Activated CD4-positive, alpha-beta memory T cell treated with anti-CD3 and anti-CD28 coated beads, Interleukin-2, amount 10 ng/mL, durations not matched to agents 7 days and 5 days (primary cell): ENCODE data around the gene TCEAL4. TPM values are rescaled to one million over a fixed set of nuclear protein-coding genes. Genes with fewer than 3 reads are reported as not detected.

Source experiments
- CTCF ChIA-PET: fragments of 350-600 bp; sonication (Branson Sonifier 250); formaldehyde crosslinking; loops from one replicate; lab custom pipeline; 2021; ENCODE audit warnings: antibody characterized with exemption, inconsistent platforms; lab: Charles Lee
- POLR2A ChIA-PET: fragments of 350-600 bp; sonication (Branson Sonifier 250); formaldehyde crosslinking; loops from one replicate; lab custom pipeline; 2021; ENCODE audit warnings: antibody characterized with exemption; lab: Charles Lee
- DNase-seq: peaks from one replicate; pipeline ENCODE4 v3.0.0-alpha.2; 2020
- H3K27ac Mint-ChIP-seq: one replicate; pipeline ENCODE4 v1.8.0; 2021; ENCODE audit warnings: mild to moderate bottlenecking, mixed read lengths
- H3K27me3 Mint-ChIP-seq: one replicate; pipeline ENCODE4 v1.8.0; 2021; ENCODE audit warnings: mixed read lengths
- H3K36me3 Mint-ChIP-seq: one replicate; pipeline ENCODE4 v1.8.0; 2021; ENCODE audit warnings: low read depth, mixed read lengths
- H3K4me1 Mint-ChIP-seq: one replicate; pipeline ENCODE4 v1.8.0; 2021; ENCODE audit warnings: mixed read lengths
- H3K4me3 Mint-ChIP-seq: one replicate; pipeline ENCODE4 v1.8.0; 2021; ENCODE audit warnings: mild to moderate bottlenecking, mixed read lengths
- H3K9me3 Mint-ChIP-seq: one replicate; pipeline ENCODE4 v1.8.0; 2021; ENCODE audit warnings: mixed read lengths
- total RNA-seq, 2 experiments: library from RNA; stranded (reverse); gene quantifications; one replicate each; pipeline ENCODE4 v1.2.3, GENCODE V29; 2021

TCEAL4 gene
- total RNA-seq, 2 experiments from 2014 or later = 3.4 to 4.7 TPM

DNA sequence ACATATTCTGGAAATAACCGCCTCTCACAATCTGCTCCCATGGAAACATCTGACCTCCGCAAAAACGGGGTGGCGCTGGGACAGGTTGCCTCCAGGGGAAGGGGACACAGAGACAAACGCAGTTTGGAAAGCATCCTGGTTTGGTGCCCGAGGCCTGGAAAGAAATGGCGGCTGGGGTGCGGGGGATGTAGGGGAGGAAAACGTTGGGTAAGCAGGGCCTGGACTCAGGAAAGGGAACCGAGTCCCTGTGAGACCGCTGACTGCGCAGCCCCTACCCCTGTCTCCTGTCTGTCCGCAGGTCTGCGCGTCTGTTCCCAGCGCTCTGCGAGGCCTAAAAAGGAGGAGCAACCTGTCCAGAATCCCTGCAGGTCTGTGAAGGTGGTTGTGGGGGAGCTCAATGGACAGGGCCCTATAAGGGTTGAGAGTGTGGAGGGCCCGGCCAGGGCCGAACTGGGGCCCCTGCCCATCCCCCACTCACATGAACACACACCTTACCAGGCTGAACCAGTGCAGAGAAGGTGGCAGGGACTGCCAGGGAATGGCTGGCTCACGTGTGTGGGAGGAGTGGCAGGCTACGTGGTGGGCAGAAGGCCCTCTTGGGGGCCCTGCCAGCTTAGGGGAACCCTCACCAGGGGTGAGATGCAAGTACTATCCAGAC is 23.1 kb downstream of the TCEAL4 start:
- peaks cover 10% of the 10 kb centered on the region for H3K27me3 Mint-ChIP-seq
- CTCF ChIA-PET = no interaction called here
- H3K9me3 Mint-ChIP-seq = no peaks in the 10 kb centered on the region
- POLR2A ChIA-PET = no interaction called here
- no peak for DNase-seq
- no peaks in the 10 kb centered on the region for H3K36me3 Mint-ChIP-seq
- H3K4me3 Mint-ChIP-seq = peak overlapping the region; percentile 66
- peaks cover 6% of the 10 kb centered on the region for H3K4me1 Mint-ChIP-seq
- H3K27ac Mint-ChIP-seq = no peak overlapping the region

DNA sequence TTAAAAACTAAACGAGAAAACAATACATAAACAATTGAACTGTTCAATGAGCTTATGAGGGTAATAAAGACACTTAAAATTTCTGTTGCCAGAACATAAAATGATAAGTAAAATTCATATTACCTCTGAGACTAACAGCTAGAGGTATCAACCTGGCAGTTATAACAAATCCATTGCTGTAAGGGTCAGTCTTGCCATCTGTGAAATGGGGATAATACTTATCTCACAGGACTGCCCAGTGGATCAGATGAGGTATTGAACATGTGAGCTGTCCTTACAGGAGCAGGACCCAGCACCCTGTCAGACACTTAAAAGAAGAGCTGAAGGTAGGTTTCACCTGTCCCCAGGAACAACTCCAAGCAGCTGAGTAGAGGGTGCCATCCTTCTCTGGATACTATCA is 25.0 kb downstream of the TCEAL4 start:
- ChIA-PET POLR2A (no interaction called here), CTCF (no interaction called here)
- no peak for DNase-seq
- H3K27me3 Mint-ChIP-seq = peaks cover 10% of the 10 kb centered on the region
- H3K36me3 Mint-ChIP-seq = no peaks in the 10 kb centered on the region
- H3K9me3 Mint-ChIP-seq = no peaks in the 10 kb centered on the region
- H3K27ac Mint-ChIP-seq = no peak overlapping the region
- H3K4me1 Mint-ChIP-seq = peaks cover 6% of the 10 kb centered on the region
- no peak overlapping the region for H3K4me3 Mint-ChIP-seq

DNA sequence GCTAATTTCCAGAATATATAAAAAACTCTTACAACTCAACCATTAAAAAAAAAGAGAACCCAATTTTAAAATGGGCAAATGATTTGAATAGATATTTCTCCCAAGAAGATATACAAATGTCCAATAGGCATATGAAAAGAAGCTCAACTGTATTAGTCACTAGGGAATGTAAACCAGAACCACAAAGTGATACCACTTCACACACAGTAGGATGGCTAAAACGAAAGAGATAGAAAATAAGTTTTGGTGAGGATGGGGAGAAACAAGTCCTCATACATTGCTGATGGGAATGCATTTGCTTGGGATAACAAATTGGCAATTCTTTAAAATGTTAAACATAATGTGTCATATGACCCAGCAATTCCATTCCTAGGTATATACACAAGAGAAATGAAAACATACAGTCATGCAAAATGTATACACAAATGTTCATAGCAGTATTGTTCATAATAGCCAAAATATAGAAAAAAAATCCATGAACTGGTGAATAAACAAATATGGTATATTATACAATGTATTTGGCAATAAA is 28.1 kb downstream of the TCEAL4 start:
- ChIA-PET CTCF (no interaction called here), POLR2A (no interaction called here)
- H3K27me3 Mint-ChIP-seq = no peaks in the 10 kb centered on the region
- no peak for DNase-seq
- no peaks in the 10 kb centered on the region for H3K9me3 Mint-ChIP-seq
- H3K27ac Mint-ChIP-seq = no peak overlapping the region
- no peaks in the 10 kb centered on the region for H3K36me3 Mint-ChIP-seq
- no peak overlapping the region for H3K4me3 Mint-ChIP-seq
- H3K4me1 Mint-ChIP-seq = no peaks in the 10 kb centered on the region

DNA sequence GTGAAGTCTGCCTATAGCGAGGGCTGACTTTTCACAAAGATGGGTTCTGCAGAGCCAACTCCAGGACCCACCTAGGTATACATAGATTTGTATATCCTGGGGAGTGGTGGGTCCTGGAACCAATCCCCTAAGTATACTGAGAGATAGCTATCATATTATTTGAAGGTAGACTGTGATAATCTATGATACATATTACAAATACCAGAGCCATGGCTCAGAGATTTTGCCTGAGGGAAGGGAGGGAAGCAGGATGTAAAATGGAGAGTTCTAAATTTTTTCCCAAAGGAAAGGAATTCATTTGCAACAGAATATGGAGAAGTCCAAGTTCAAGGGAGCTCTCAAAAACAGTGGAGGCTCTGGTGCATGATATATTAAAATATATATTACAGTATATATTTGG is 29.7 kb downstream of the TCEAL4 start:
- H3K27ac Mint-ChIP-seq = no peak overlapping the region
- ChIA-PET POLR2A (no interaction called here), CTCF (no interaction called here)
- no peak overlapping the region for H3K4me3 Mint-ChIP-seq
- H3K27me3 Mint-ChIP-seq = no peaks in the 10 kb centered on the region
- no peaks in the 10 kb centered on the region for H3K4me1 Mint-ChIP-seq
- H3K36me3 Mint-ChIP-seq = no peaks in the 10 kb centered on the region
- H3K9me3 Mint-ChIP-seq = no peaks in the 10 kb centered on the region
- DNase-seq = no peak

DNA sequence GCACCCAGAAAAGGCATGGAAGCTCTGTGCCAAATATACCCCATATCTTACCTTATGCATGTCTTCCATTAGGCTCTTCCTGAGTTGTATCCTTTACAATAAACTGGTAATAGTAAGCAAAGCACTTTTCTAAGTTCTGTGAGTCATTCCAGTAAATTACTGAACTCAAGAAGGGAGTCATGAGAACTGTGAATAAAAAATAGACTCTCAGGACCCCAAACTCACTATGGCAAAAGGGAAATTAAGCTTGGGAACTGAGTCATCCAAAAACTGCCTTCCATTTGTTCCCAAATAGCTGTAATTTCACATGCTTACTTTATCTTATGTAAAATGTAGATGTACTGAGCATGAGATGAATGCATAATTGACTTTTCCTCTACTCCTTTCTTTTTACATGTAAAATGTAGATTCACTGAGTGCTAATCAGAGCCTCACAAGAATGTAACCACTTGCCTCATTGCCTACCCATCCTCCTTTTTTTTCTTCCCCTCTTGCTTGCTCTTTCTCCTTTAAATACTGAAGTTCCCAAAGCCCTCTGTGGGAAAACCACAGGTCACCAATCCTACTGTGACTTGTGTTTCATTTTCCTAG is 30.6 kb downstream of the TCEAL4 start:
- Mint-ChIP-seq H3K36me3 (no peaks in the 10 kb centered on the region), H3K9me3 (no peaks in the 10 kb centered on the region)
- no peak for DNase-seq

DNA sequence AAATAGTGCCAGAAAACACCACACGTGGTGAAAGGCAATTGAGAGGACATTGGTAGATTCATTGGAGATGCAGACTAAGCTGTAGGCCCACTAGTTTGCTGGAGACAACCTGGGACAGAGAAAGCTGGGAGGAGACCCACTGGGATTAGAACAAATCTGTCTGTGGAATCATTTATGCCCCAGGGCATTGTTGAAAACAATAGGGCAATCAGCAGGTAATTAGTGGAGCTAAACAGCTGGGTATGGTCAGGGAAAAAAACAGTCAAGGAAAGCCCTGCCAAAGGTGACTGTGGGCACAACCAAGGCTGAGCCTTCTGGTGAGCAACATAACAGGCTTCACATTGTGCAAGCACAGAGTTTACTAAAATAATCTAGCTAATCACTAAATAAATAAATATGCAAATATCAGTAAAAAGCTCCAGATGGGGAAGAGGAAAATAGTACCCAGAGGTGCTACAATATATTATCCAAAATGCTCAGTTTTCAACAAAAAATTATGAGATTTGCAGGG is 31.4 kb downstream of the TCEAL4 start:
- CTCF ChIA-PET = no interaction called here
- no peaks in the 10 kb centered on the region for H3K9me3 Mint-ChIP-seq
- no peaks in the 10 kb centered on the region for H3K36me3 Mint-ChIP-seq
- H3K4me1 Mint-ChIP-seq = no peaks in the 10 kb centered on the region
- POLR2A ChIA-PET = no interaction called here
- H3K27me3 Mint-ChIP-seq = no peaks in the 10 kb centered on the region
- DNase-seq = no peak
- H3K4me3 Mint-ChIP-seq = no peak overlapping the region
- H3K27ac Mint-ChIP-seq = no peak overlapping the region

More for the DNA sequence above, 30.6 kb downstream of the TCEAL4 start:
- no peak overlapping the region for H3K27ac Mint-ChIP-seq
- POLR2A ChIA-PET = no interaction called here
- no peak overlapping the region for H3K4me3 Mint-ChIP-seq
- H3K4me1 Mint-ChIP-seq = no peaks in the 10 kb centered on the region
- CTCF ChIA-PET = no interaction called here
- no peaks in the 10 kb centered on the region for H3K27me3 Mint-ChIP-seq

DNA sequence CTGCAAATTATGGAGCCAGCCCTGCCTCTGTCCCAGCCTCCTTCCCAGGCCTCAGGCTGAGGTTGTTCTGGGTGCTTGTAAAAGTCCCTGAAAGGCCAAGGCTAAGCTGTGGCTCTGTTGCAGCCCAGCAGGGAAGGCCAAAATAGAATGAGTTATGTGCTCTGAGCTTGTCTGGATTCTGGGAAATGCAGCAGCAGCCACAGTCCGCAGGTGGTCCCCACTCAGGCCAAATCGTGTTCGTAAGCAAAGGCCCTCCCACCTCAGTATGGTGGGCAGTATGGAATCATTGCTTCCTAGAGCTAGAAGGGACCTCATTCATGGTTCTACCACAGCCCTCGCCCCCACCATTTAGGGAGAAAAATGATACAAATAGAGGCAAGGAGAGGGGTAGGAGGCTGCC is 38.8 kb downstream of the TCEAL4 start:
- Mint-ChIP-seq H3K36me3 (no peaks in the 10 kb centered on the region), H3K27me3 (no peaks in the 10 kb centered on the region), H3K9me3 (no peaks in the 10 kb centered on the region), H3K4me1 (peaks cover 10% of the 10 kb centered on the region), H3K27ac (no peak overlapping the region), H3K4me3 (no peak overlapping the region)
- CTCF ChIA-PET = no interaction called here
- POLR2A ChIA-PET = no interaction called here
- no peak for DNase-seq

DNA sequence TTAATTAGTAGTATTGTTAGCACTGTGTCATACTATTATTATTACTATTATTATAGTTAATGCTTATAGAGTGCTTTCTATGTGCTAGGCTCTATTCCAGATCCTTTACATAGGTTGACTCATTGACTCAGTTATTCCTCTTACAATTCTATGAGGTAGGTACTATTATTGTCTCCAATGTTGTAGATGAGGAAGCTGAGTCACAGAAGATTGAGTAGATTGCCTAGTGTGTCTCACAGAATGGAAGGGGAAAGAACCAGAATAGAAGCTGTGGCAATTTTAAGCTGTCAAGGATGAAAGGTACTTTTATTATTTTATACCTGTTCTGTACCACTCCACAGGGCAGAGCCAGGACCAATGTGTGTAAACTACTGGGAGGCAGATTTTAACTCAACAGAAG is 41.5 kb downstream of the TCEAL4 start:
- Mint-ChIP-seq H3K4me1 (peaks cover 18% of the 10 kb centered on the region), H3K27me3 (no peaks in the 10 kb centered on the region), H3K9me3 (no peaks in the 10 kb centered on the region), H3K27ac (no peak overlapping the region), H3K4me3 (no peak overlapping the region), H3K36me3 (no peaks in the 10 kb centered on the region)
- DNase-seq = no peak
- ChIA-PET POLR2A (no interaction called here), CTCF (no interaction called here)

DNA sequence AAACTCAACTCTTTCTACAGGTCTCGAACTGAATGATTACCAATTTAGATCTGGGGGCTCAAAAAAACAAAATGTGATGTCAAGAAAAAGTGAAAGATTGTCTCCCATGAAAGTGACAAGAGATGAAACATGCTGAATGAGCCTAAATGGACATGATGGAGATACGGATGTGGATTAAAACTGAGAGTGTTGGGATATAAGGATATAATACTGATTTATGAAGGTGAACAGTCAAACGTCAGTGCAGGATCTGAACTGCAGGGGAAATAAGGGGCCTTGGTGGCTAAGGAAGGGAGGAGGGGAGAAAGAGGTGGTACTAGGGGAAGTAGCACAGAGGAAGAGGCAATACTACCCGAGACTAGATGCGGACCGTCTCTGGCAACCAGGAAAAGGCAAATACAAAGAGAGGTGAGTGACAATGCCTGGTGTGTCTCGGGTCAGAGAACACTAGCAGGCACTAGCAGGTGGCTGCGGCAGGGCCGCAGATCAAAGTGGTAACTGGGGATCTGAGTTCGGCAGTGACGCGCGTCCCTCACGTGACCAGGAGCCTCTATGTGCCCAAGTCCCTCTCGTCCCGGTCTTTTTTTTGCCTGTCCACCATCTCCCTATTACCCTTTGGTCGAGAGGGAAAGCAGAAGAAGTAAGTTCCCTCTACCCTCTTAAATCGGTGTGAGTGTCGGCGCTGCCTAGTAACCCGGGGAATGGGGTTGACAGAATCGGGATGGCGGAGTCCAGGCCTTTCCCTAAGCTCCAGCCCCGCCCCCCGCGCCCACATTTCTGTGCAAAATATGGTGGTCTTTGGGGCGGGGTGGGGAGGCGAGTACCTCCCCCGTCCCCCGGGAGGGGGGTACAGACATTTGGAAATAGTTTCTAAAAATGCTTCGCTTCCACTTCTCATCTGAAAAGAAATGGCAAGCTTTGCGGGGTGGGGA is 43.3 kb downstream of the TCEAL4 start, which contains the start of gene TCEAL1:
TCEAL1 (plus strand) TSS at position 590 of the 932 bp plus-strand sequence. CDS start 942 bp downstream, outside the sequence.
- no peaks in the 10 kb centered on the region for H3K9me3 Mint-ChIP-seq
- peak; percentile 42 for DNase-seq
- ChIA-PET POLR2A (interaction anchor here (2.1 kb wide), 1 partner anchor 57 kb away, joined by 6 read pairs; no protein-coding TSS in a partner anchor), CTCF (no interaction called here)
- H3K4me1 Mint-ChIP-seq = peaks cover 18% of the 10 kb centered on the region
- H3K27ac Mint-ChIP-seq = peak within 1 kb of the TSS; percentile 31
- H3K4me3 Mint-ChIP-seq = peak within 1 kb of the TSS; percentile 80
- H3K36me3 Mint-ChIP-seq = no peaks in the 10 kb centered on the region
- H3K27me3 Mint-ChIP-seq = no peaks in the 10 kb centered on the region

DNA sequence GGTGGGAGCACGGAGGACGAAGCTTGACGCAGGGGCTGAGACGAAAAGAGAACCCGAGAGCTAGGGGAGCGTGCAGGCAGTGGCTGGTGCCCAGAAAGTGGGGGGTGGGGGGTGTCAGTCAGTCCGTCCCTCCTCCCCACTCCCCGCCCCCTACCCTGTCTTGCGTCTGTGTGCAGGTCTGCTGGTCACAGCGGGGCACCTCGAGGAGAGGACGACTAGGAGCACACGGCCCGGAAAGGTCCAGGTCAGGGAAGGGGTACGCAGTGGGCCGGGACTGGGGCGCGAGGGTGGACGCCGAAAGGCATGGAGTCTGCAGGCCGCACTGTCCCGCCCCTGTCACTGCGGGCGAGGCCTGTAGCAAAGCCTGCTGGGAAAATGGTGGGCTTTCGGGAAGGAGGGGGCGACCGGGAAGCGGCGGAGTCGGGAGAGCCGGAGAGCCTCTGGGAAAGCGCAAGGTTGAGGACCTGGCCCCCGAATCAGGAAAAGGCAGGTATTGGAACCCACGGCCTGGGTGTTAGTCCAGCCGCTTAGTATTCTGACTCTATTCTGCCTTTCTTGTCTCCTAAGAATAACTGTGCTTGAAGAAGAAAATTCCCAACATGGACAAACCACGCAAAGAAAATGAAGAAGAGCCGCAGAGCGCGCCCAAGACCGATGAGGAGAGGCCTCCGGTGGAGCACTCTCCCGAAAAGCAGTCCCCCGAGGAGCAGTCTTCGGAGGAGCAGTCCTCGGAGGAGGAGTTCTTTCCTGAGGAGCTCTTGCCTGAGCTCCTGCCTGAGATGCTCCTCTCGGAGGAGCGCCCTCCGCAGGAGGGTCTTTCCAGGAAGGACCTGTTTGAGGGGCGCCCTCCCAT is 44.2 kb downstream of the TCEAL4 start:
- H3K27ac Mint-ChIP-seq = no peak overlapping the region
- H3K4me3 Mint-ChIP-seq = peak overlapping the region; percentile 80
- no peaks in the 10 kb centered on the region for H3K27me3 Mint-ChIP-seq
- peaks cover 18% of the 10 kb centered on the region for H3K4me1 Mint-ChIP-seq
- no peaks in the 10 kb centered on the region for H3K36me3 Mint-ChIP-seq
- POLR2A ChIA-PET = interaction anchor here (2.1 kb wide), 1 partner anchor 56 kb away, joined by 6 read pairs; no protein-coding TSS in a partner anchor
- no peaks in the 10 kb centered on the region for H3K9me3 Mint-ChIP-seq
- peak; percentile 18 for DNase-seq
- CTCF ChIA-PET = no interaction called here

DNA sequence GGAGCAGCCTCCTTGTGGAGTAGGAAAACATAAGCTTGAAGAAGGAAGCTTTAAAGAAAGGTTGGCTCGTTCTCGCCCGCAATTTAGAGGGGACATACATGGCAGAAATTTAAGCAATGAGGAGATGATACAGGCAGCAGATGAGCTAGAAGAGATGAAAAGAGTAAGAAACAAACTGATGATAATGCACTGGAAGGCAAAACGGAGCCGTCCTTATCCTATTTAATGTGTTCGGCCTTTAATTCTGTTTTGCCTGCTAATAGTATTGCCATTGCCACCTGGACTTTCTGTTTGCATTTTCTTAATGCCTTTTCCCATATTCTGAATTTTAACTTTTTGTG is 44.8 kb downstream of the TCEAL4 start:
- H3K9me3 Mint-ChIP-seq = no peaks in the 10 kb centered on the region
- DNase-seq = no peak
- ChIA-PET CTCF (no interaction called here), POLR2A (interaction anchor here (2.1 kb wide), 1 partner anchor 56 kb away, joined by 6 read pairs; no protein-coding TSS in a partner anchor)
- peak overlapping the region; percentile 80 for H3K4me3 Mint-ChIP-seq
- H3K27ac Mint-ChIP-seq = no peak overlapping the region
- no peaks in the 10 kb centered on the region for H3K36me3 Mint-ChIP-seq
- H3K4me1 Mint-ChIP-seq = peaks cover 18% of the 10 kb centered on the region
- no peaks in the 10 kb centered on the region for H3K27me3 Mint-ChIP-seq

DNA sequence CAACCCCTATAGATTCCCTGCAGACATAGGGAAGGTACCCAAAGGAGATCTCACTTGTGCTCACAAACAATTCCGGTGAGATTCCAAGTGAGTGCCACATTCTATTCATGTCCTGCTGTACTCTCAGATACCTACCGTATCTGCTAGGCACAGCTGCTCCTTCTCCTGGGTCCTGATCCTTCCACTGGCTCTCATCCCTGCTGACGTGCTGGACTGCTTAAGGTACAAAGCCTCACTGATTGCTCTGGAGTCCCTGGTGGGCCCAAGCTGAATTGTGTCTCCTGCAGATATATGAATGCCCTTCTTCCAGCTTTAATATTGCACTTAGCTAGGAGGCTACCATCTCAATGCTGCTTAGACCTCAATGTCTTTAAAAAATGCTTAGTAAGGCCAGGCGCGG is 45.8 kb downstream of the TCEAL4 start:
- no peaks in the 10 kb centered on the region for H3K27me3 Mint-ChIP-seq
- POLR2A ChIA-PET = no interaction called here
- no peaks in the 10 kb centered on the region for H3K36me3 Mint-ChIP-seq
- no peaks in the 10 kb centered on the region for H3K9me3 Mint-ChIP-seq
- H3K27ac Mint-ChIP-seq = no peak overlapping the region
- CTCF ChIA-PET = no interaction called here
- no peak for DNase-seq
- peaks cover 18% of the 10 kb centered on the region for H3K4me1 Mint-ChIP-seq
- no peak overlapping the region for H3K4me3 Mint-ChIP-seq
